Keratinocyte (primary cell): ENCODE measurements around the gene PANX2.

ENCODE experiments used
- EZH2 ChIP-seq: IDR thresholded peaks from one replicate; pipeline ENCODE4 v1.6.1; 2012; ENCODE audit warnings: inconsistent platforms, mild to moderate bottlenecking, low read length, moderate library complexity
- TF ChIP-seq, protein P1 (sequence below), 3 experiments: IDR thresholded peaks in 1 of 3; conservative IDR thresholded peaks in 1 of 3; optimal IDR thresholded peaks in 1 of 3; 2 replicates in 2 of 3; 3 replicates in 1 of 3; pipeline versions ENCODE3 to v1.5.1; 2011; ENCODE audit warnings: low read length in 3 of 3, mild to moderate bottlenecking in 3 of 3, moderate library complexity in 2 of 3, control low read depth in 1 of 3, inconsistent platforms in 1 of 3; ENCODE audit not compliant: insufficient read depth in 2 of 3; ENCODE audit errors: extremely low read depth in 1 of 3

DNA sequence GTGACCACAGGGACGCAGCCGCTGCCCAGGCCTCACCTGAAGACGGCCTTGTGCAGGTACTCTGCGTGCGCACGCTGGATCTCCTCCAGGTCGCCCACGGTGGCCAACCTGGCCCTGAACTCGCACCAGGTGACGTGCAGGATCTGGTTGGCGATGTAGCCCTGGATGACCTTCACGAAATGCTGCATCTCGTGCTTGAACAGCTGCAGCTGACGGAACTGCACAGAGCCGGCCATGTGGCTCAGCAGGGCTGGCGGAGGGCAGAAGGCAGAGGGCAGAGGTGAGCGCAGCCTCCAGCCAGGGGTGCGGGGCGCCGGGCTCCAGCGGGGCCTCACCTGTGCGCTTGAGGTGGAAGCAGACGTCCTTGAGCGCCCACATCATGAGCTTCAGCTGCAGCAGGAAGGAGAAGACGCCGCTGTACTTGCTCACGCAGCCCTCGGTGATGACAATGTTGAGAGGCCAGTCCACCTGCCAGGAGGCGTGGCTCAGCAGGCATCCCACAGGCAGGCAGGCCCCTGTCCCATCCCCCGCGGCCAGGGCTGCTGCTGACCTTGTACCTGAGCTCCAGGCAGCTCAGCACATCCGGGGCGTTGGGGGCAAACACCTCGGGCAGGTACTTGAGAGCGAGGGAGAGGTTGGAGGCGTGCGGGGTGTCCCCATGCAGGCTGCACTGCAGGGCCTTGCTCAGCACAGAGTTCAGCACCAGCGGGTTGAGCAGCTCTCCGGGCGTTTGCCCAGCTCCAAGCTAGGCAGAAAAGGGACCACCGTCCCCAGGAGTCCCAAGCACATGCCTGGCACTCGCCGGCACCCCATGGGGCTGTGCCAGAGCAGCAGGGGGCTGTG is 47.8 kb downstream of the PANX2 start:
- TF ChIP-seq, protein P1, sequence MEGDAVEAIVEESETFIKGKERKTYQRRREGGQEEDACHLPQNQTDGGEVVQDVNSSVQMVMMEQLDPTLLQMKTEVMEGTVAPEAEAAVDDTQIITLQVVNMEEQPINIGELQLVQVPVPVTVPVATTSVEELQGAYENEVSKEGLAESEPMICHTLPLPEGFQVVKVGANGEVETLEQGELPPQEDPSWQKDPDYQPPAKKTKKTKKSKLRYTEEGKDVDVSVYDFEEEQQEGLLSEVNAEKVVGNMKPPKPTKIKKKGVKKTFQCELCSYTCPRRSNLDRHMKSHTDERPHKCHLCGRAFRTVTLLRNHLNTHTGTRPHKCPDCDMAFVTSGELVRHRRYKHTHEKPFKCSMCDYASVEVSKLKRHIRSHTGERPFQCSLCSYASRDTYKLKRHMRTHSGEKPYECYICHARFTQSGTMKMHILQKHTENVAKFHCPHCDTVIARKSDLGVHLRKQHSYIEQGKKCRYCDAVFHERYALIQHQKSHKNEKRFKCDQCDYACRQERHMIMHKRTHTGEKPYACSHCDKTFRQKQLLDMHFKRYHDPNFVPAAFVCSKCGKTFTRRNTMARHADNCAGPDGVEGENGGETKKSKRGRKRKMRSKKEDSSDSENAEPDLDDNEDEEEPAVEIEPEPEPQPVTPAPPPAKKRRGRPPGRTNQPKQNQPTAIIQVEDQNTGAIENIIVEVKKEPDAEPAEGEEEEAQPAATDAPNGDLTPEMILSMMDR (optimal IDR thresholded peaks at IDR 0.05 in 1 of 3, IDR thresholded peaks at IDR 0.05 in 1 of 3, conservative IDR thresholded peaks at IDR 0.05 in 1 of 3; ENCODE audit: extremely low read depth in 1 of 3, insufficient read depth in 2 of 3, low read length in 3 of 3): no peak
- no peak for TF ChIP-seq EZH2
